ENCODE results near the gene SMCHD1. TPM values are rescaled to one million over a fixed set of nuclear protein-coding genes. Genes with fewer than 3 reads are reported as not detected.

Gene SMCHD1
- total RNA-seq, 1 experiment from 2014 or later = 48.6 TPM

DNA sequence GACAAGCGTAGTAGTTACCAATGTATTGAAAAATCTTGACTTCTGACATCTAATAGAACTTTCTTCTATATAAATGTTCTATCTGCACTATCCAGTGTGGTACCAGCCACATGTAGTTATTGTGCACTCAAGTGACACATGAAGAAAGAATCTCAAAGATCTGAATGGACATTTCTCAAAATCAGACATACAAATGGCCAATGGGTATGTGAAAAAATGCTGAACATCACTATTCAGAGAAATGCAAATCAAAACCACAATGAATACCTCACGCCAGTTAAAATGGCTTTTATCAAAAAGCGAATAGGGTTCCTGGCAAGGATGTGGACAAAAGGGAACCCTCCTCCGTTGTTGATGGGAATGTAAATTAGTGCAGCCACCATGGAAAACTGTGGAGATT lies 37.5 kb upstream of the SMCHD1 start:
- H3K27me3 ChIP-seq (ENCODE audit: insufficient read depth, low read length) = no peaks in the 10 kb centered on the region
- POLR2A ChIA-PET = no interaction called here
- no peaks in the 10 kb centered on the region for H3K9me2 ChIP-seq (ENCODE audit: insufficient read depth)
- CTCF ChIA-PET = no interaction called here
- ATAC-seq (no peak), DNase-seq (ENCODE audit: low read depth, low spot score) (no peak)
- intact Hi-C loops (cut with micrococcal nuclease) = no loop called here
- no peak overlapping the region for H2AFZ ChIP-seq (ENCODE audit: low read depth, low read length, poor library complexity, severe bottlenecking)
- BruUV-seq (replicated peaks) = no TSS peak
- H3K4me3 ChIP-seq (replicated peaks in 1 of 2; ENCODE audit: low read depth in 1 of 2, low read length in 2 of 2) = no peak overlapping the region
- H4K20me1 ChIP-seq (ENCODE audit: insufficient read depth) = no peaks in the 10 kb centered on the region
- RAD21 ChIA-PET (ENCODE audit: low non-redundant PET in 1 of 2, low total read pairs in 2 of 2, uncharacterized antibody in 2 of 2, unreplicated experiment in 2 of 2) = no interaction called here
- no peak overlapping the region for H3K9ac ChIP-seq (ENCODE audit: low read length)
- TF ChIP-seq JUND (IDR thresholded peaks at IDR 0.05) (no peak), RAD21 (IDR thresholded peaks at IDR 0.05; ENCODE audit: low read depth) (no peak), EGR1 (IDR thresholded peaks at IDR 0.05; ENCODE audit: low read depth) (no peak), ZNF274 (IDR thresholded peaks at IDR 0.05; ENCODE audit: low read depth, low read length) (no peak), CEBPB (IDR thresholded peaks at IDR 0.05; ENCODE audit: low read depth) (no peak), ZFX (IDR thresholded peaks at IDR 0.05) (no peak), EZH2 (IDR thresholded peaks at IDR 0.05) (no peak), ELF1 (IDR thresholded peaks at IDR 0.05; ENCODE audit: borderline replicate concordance, low read depth) (no peak), TCF7L2 (IDR thresholded peaks at IDR 0.05; ENCODE audit: borderline replicate concordance, extremely low read depth, insufficient read depth, insufficient read length) (no peak)
- TF ChIP-seq, protein P1, sequence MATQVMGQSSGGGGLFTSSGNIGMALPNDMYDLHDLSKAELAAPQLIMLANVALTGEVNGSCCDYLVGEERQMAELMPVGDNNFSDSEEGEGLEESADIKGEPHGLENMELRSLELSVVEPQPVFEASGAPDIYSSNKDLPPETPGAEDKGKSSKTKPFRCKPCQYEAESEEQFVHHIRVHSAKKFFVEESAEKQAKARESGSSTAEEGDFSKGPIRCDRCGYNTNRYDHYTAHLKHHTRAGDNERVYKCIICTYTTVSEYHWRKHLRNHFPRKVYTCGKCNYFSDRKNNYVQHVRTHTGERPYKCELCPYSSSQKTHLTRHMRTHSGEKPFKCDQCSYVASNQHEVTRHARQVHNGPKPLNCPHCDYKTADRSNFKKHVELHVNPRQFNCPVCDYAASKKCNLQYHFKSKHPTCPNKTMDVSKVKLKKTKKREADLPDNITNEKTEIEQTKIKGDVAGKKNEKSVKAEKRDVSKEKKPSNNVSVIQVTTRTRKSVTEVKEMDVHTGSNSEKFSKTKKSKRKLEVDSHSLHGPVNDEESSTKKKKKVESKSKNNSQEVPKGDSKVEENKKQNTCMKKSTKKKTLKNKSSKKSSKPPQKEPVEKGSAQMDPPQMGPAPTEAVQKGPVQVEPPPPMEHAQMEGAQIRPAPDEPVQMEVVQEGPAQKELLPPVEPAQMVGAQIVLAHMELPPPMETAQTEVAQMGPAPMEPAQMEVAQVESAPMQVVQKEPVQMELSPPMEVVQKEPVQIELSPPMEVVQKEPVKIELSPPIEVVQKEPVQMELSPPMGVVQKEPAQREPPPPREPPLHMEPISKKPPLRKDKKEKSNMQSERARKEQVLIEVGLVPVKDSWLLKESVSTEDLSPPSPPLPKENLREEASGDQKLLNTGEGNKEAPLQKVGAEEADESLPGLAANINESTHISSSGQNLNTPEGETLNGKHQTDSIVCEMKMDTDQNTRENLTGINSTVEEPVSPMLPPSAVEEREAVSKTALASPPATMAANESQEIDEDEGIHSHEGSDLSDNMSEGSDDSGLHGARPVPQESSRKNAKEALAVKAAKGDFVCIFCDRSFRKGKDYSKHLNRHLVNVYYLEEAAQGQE (IDR thresholded peaks at IDR 0.05; ENCODE audit: low read depth) = no peak
- TF ChIP-seq, protein P2, sequence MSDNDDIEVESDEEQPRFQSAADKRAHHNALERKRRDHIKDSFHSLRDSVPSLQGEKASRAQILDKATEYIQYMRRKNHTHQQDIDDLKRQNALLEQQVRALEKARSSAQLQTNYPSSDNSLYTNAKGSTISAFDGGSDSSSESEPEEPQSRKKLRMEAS (IDR thresholded peaks at IDR 0.05) = no peak
- TF ChIP-seq, protein P3, sequence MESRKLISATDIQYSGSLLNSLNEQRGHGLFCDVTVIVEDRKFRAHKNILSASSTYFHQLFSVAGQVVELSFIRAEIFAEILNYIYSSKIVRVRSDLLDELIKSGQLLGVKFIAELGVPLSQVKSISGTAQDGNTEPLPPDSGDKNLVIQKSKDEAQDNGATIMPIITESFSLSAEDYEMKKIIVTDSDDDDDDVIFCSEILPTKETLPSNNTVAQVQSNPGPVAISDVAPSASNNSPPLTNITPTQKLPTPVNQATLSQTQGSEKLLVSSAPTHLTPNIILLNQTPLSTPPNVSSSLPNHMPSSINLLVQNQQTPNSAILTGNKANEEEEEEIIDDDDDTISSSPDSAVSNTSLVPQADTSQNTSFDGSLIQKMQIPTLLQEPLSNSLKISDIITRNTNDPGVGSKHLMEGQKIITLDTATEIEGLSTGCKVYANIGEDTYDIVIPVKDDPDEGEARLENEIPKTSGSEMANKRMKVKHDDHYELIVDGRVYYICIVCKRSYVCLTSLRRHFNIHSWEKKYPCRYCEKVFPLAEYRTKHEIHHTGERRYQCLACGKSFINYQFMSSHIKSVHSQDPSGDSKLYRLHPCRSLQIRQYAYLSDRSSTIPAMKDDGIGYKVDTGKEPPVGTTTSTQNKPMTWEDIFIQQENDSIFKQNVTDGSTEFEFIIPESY (IDR thresholded peaks at IDR 0.05; ENCODE audit: extremely low read depth, insufficient replicate concordance, low read length) = no peak
- peaks cover 16 to 22% of the 10 kb centered on the region in 2 experiments for H3K36me3 ChIP-seq (ENCODE audit: control insufficient read depth in 1 of 2, insufficient read depth in 2 of 2, low read length in 2 of 2)
- H3K4me2 ChIP-seq (ENCODE audit: low read length) = no peak overlapping the region
- no peaks in the 10 kb centered on the region for H3K4me1 ChIP-seq (ENCODE audit: control insufficient read depth in 1 of 2, insufficient read depth in 2 of 2, low read length in 2 of 2)
- no peak overlapping the region for H3K27ac ChIP-seq (ENCODE audit: low read depth, low read length)
- no peaks in the 10 kb centered on the region for H3K79me2 ChIP-seq (ENCODE audit: insufficient read depth, low read length)
- H3K9me3 ChIP-seq (ENCODE audit: control insufficient read depth in 1 of 2, insufficient read depth in 1 of 2, low read depth in 1 of 2, low read length in 2 of 2) = no peaks in the 10 kb centered on the region
